ENCODE data around the gene MYCL.

Gene MYCL

DNA sequence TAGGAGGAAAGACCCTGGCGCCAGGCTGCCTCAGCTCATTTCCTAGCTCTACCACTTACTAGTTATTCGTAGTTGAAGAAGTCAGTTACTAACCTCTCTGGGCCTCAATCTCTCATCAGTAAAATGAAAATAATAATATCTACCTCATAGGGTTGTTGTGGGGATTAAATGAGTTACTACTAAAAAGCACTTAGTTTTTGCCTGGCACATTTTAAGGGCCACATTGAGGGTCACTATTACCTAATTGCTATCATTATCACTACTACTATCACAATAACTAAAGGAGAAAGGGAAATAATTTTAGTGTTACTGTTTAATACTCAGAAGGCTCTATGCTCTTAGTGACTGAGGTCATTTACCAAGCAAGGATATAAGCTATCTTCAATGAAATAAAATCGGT is 43.4 kb downstream of the MYCL start:
- no peak for TF ChIP-seq FOXP2 (optimal IDR thresholded peaks at IDR 0.05; ENCODE audit: borderline replicate concordance, extremely low read depth, extremely low read length, insufficient read depth)
- TF ChIP-seq, protein P1, sequence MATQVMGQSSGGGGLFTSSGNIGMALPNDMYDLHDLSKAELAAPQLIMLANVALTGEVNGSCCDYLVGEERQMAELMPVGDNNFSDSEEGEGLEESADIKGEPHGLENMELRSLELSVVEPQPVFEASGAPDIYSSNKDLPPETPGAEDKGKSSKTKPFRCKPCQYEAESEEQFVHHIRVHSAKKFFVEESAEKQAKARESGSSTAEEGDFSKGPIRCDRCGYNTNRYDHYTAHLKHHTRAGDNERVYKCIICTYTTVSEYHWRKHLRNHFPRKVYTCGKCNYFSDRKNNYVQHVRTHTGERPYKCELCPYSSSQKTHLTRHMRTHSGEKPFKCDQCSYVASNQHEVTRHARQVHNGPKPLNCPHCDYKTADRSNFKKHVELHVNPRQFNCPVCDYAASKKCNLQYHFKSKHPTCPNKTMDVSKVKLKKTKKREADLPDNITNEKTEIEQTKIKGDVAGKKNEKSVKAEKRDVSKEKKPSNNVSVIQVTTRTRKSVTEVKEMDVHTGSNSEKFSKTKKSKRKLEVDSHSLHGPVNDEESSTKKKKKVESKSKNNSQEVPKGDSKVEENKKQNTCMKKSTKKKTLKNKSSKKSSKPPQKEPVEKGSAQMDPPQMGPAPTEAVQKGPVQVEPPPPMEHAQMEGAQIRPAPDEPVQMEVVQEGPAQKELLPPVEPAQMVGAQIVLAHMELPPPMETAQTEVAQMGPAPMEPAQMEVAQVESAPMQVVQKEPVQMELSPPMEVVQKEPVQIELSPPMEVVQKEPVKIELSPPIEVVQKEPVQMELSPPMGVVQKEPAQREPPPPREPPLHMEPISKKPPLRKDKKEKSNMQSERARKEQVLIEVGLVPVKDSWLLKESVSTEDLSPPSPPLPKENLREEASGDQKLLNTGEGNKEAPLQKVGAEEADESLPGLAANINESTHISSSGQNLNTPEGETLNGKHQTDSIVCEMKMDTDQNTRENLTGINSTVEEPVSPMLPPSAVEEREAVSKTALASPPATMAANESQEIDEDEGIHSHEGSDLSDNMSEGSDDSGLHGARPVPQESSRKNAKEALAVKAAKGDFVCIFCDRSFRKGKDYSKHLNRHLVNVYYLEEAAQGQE (IDR thresholded peaks at IDR 0.05; ENCODE audit: insufficient read depth in 1 of 2, low read depth in 2 of 2, low read length in 2 of 2) = no peak
- no peak for TF ChIP-seq TAF1 (IDR thresholded peaks at IDR 0.05; ENCODE audit: borderline replicate concordance, insufficient read depth, low read length)
- no peak for TF ChIP-seq POLR2AphosphoS5 (IDR thresholded peaks at IDR 0.05; ENCODE audit: low read depth, low read length)
- no peak for TF ChIP-seq SIN3A (IDR thresholded peaks at IDR 0.05; ENCODE audit: borderline replicate concordance, insufficient read depth, low read length)

DNA sequence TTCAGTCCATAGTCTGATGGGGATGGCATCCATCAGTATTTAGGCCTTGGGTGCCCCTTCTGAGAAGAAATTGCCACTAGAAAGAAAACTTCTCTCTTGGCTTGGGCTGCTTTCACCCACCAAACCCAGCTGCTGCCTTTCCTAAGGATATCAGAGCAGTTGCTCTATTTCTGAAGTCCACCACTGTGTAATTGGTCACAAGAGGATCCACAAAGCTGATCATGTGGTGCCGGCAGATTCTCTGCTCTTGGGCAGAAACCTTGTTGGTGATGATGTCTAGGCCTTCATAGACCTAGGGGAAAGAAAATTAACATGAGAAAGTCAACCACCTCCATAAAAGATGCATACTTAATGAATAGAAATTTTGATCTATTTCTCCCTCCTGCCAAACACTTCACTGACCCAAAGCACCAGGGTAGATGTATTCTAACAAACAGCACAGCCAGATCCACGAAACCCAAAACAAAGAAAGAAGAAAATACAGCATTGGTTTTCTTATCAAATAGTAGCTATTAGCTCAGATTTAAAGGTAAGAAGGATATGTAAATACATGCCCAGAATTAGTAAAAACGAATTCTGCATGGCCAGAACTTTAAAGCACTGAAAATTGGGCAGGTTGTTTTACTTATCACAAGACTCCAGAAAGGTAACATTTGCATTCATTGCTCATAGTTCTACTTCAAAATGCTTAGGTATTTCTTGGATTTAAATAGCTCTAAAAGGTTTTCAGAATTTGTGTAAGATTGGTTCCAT is 44.4 kb downstream of the MYCL start:
- TF ChIP-seq, protein P1 (IDR thresholded peaks at IDR 0.05; ENCODE audit: insufficient read depth in 1 of 2, low read depth in 2 of 2, low read length in 2 of 2) = no peak

DNA sequence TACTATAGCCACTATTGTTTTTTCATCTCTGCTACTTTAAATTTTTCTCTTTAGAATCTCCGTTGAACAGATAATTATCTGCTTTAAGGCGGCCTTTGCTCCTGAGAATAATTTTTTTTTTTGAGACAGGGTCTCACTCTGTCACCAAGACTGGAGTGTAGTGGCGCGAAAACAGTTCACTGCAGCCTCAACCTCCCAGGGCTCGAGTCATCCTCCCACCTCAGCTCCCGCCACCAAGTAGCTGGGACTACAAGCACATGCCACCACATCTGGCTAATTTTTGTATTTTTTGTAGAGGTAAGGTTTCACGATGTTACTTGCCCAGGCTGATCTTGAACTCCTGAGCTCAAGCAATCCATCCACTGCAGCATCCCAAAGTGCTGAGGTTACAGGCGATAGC is 47.0 kb downstream of the MYCL start:
- TF ChIP-seq FOXP2 (optimal IDR thresholded peaks at IDR 0.05; ENCODE audit: borderline replicate concordance, extremely low read depth, extremely low read length, insufficient read depth) (no peak), POLR2AphosphoS5 (IDR thresholded peaks at IDR 0.05; ENCODE audit: low read depth, low read length) (no peak), TAF1 (IDR thresholded peaks at IDR 0.05; ENCODE audit: borderline replicate concordance, insufficient read depth, low read length) (no peak), SIN3A (IDR thresholded peaks at IDR 0.05; ENCODE audit: borderline replicate concordance, insufficient read depth, low read length) (no peak)
- TF ChIP-seq, protein P1 (IDR thresholded peaks at IDR 0.05; ENCODE audit: insufficient read depth in 1 of 2, low read depth in 2 of 2, low read length in 2 of 2) = no peak

DNA sequence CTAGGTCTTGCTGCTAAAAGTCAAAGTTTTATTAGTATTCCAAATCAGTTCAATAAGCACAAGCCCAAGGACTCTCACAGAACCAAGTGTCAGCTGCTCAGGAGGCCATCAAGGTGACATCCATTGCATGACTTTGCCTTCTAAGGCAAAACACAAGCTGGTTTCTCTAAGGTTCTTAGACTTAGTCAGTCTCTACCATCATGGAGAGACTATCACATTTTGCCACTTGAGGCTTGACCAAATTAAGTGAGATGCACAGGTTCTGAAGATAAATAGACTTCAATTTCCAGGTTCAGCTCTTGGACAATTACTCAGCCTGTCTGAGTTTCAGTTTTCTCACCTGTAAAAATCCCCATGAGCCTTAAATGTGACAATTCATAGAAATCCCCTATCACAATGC is 47.4 kb downstream of the MYCL start:
- TF ChIP-seq FOXP2 (optimal IDR thresholded peaks at IDR 0.05; ENCODE audit: borderline replicate concordance, extremely low read depth, extremely low read length, insufficient read depth) (no peak), SIN3A (IDR thresholded peaks at IDR 0.05; ENCODE audit: borderline replicate concordance, insufficient read depth, low read length) (no peak)
- TF ChIP-seq, protein P1 (IDR thresholded peaks at IDR 0.05; ENCODE audit: insufficient read depth in 1 of 2, low read depth in 2 of 2, low read length in 2 of 2) = no peak

DNA sequence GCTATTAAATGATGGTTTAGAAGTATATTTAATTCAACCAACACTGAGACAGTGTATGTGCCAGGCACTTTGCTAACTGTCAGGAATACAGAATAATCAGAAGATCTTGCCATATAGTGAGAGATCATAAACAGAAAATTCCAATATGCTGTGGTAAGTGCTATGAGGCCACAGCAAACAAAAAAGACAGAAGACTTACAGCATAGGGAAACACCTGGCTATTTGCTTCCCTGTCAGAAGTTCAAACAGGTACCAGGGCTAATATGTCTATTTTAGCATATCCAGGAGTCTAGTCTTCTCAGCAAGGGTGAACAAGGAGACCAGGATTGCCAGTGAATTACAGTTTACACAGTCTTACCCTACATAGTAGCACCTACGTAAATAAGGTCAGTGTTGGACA is 48.8 kb downstream of the MYCL start:
- TF ChIP-seq TAF1 (IDR thresholded peaks at IDR 0.05; ENCODE audit: borderline replicate concordance, insufficient read depth, low read length) (no peak), SIN3A (IDR thresholded peaks at IDR 0.05; ENCODE audit: borderline replicate concordance, insufficient read depth, low read length) (no peak), POLR2AphosphoS5 (IDR thresholded peaks at IDR 0.05; ENCODE audit: low read depth, low read length) (no peak), FOXP2 (optimal IDR thresholded peaks at IDR 0.05; ENCODE audit: borderline replicate concordance, extremely low read depth, extremely low read length, insufficient read depth) (no peak)
- TF ChIP-seq, protein P1 (IDR thresholded peaks at IDR 0.05; ENCODE audit: insufficient read depth in 1 of 2, low read depth in 2 of 2, low read length in 2 of 2) = no peak
